Left lobe of liver (tissue), 2 donors: Measurements from ENCODE around the gene ARHGEF3. TPM values are rescaled to one million over a fixed set of nuclear protein-coding genes. Genes with fewer than 3 reads are reported as not detected.
"Not testable (repeated sequence)": the region's sequence is repeated elsewhere in the genome, so short reads cannot be mapped to it uniquely, and the experiment has no call there.

ENCODE experiments used
- ATAC-seq: fragments of 200-7000 bp; cut with Tn5 transposase; one replicate; pipeline ENCODE4 v1.9.1; 2020; ENCODE audit warnings: mild to moderate bottlenecking, moderate library complexity
- DNase-seq: peaks from one replicate; pipeline ENCODE4 v3.0.0-alpha.2; 2020; ENCODE audit warnings: low spot score
- total RNA-seq: library from RNA; stranded (reverse); gene quantifications from one replicate; pipeline ENCODE4 v1.2.1, GENCODE V29; 2021
- donor health status: DM: no; HTN: no; CAD: no; lungs with moderate emphysema.
- donor health status: DM: no; HTN: yes; CAD: no.

ARHGEF3 gene
- total RNA-seq, 1 donor from 2014 or later: 1.5 TPM

- ATAC-seq (no peak), DNase-seq (no peak)
These were observed 53.0 kb downstream of the ARHGEF3 start for GRCh38 chr3:56748663-56749231.

GRCh38 chr3:56747150-56747549 lies 54.6 kb downstream of the ARHGEF3 start:
- DNase-seq (no peak), ATAC-seq (no peak)

- DNase-seq (no peak), ATAC-seq (no peak)
These were observed 57.7 kb downstream of the ARHGEF3 start for GRCh38 chr3:56744016-56744415.

- ATAC-seq (no peak), DNase-seq (no peak)
These were observed 58.9 kb downstream of the ARHGEF3 start for GRCh38 chr3:56742887-56743286.

- ATAC-seq (no peak), DNase-seq (no peak)
These were observed 62.7 kb downstream of the ARHGEF3 start for GRCh38 chr3:56739036-56739435.

- ATAC-seq (no peak), DNase-seq (no peak)
These were observed 64.7 kb downstream of the ARHGEF3 start for GRCh38 chr3:56737006-56737405.

- ATAC-seq: no peak
- DNase-seq: no peak
These were observed 69.6 kb downstream of the ARHGEF3 start for GRCh38 chr3:56732109-56732508.

- DNase-seq (no peak), ATAC-seq (no peak)
These were observed 76.6 kb downstream of the ARHGEF3 start for GRCh38 chr3:56725175-56725574.

DNA sequence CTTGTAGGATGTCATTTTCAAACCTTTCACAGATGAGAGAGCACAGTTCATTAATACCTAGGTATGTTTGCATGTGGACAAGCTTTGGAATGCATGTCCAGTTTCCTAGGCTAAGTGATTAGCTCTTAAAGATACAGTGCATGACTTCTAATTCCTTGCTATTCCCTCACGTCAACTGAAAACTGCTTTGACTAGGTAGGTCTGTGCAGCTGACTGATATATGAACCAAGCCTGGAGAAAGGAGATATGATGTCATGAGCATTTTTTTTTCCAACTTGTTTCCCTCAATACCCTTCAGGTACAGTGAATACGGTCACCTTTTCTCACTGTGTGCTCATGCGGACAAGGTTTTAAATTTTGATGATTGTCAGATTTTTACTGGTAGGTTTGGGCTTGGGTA lies 77.1 kb downstream of the ARHGEF3 start:
- DNase-seq (no peak), ATAC-seq (no peak)

GRCh38 chr3:56720849-56721248 lies 80.9 kb downstream of the ARHGEF3 start:
- DNase-seq (no peak), ATAC-seq (no peak)

GRCh38 chr3:56718809-56719208 lies 82.9 kb downstream of the ARHGEF3 start:
- ATAC-seq, DNase-seq: not testable (repeated sequence)

DNA sequence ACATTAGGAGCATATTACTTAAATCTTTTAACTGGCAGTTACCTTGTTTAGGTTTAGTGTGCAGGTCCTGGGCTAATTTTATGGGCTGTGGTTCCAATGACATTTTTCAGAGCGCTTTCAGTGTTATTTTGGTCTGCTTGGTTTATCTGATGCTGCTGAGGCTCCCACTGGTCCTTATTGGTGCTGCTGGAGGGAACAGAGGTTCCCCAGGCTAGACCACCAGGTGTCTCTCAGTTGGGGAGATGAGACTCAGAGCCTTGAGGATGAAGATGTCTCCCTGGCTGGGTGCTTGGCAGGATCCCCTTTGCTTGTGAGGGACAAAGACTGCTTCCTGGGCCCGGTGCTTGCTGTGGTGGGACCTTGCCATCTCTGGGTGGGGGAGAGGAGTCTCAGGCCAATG lies 90.4 kb downstream of the ARHGEF3 start:
- DNase-seq (no peak), ATAC-seq (no peak)

DNA sequence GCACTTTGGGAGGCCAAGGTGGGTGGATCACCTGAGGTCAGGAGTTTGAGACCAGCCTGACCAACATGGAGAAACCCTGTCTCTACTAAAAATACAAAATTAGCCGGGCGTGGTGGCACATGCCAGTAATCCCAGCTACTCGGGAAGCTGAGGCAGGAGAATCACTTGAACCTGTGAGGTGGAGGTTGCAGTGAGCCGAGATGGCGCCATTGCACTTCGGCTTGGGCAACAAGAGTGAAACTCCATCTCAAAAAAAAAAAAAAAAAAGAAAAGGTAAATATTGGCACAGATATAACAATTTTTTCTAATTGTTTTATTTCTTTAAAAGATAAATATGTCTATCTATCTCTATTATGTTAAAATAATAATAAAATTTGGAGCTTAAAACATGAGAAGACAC lies 94.3 kb downstream of the ARHGEF3 start:
- not testable (repeated sequence) for DNase-seq, ATAC-seq

DNA sequence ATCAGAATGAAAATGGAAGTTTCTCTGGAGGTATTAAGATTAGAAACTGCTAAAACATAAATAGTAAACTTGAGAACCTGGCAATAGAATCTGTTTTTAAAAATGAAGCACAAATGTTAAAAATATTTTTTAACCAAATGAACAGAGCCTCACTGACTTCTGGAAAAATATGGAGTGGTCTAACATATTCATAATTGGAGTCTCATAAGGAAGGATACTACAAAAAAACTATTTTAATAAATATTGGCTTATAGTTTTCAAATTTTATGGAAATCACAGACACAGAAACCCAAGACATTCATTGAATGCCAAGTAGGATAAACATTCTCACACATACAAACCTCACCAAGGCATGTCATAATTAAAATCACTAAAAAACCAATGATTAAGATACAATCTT lies 95.1 kb downstream of the ARHGEF3 start:
- no peak for ATAC-seq

DNA sequence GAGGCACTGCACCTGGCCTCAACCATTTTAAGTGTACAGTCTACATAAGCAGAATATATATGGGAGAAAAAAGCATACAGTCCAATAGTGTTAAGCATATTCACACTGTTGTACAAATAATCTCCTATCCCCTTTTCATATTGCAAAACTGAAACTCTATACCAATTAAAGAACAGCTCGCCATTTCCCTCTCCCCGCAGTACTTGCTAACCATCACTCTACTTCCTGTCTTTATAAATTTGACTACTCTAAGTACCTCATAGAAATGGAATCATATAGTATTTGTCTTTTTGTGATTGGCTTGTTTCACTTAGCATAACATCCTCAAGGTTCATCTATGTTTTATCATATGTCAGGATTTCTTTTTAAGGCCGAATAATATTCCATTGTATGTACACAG lies 97.0 kb downstream of the ARHGEF3 start:
- ATAC-seq (no peak), DNase-seq (no peak)

More for the DNA sequence above, 95.1 kb downstream of the ARHGEF3 start:
- no peak for DNase-seq

DNA sequence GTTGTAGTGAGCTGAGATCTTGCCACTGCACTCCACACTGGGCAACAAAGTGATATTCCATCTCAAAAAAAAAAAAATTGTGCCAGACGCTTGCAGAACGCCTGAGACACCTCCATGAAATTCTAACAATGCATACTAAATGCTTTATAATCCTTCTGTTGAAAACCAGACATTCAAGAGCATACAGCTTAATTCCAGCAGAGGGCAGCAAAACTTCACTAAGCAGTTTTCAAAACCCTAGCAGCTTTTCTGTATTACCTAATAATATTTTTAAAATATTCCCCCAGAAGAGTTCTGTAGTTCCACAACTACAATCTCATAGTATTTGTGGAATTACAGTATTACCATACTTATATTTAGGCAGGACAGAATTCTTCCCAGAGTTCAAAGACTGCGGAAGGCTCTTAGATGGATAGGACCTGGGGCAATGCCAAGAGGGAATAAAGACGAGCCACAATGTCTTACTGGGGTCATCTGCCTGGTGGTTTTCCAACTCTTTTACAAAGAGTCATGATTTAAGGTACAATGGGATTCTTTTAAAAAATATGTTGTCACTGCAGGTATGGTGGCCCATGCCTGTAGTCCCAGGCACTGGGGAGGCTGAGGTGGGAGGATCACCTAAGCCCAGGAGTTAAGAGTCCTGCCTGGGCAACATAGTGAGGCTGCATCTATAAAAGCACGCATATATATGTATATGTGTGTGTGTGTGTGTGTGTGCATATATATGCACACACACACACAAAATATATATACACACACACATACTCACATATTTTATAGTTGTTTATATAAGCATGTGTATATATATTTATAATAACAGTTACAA lies 99.0 kb downstream of the ARHGEF3 start:
- peak; percentile 88 for ATAC-seq
- DNase-seq: no peak

GRCh38 chr3:56700151-56700550 lies 101.6 kb downstream of the ARHGEF3 start:
- ATAC-seq (no peak), DNase-seq (no peak)

- ATAC-seq (no peak), DNase-seq (no peak)
These were observed 106.7 kb downstream of the ARHGEF3 start for GRCh38 chr3:56694867-56695683.

GRCh38 chr3:56693750-56694149 lies 108.0 kb downstream of the ARHGEF3 start:
- ATAC-seq (peak; percentile 41), DNase-seq (no peak)

GRCh38 chr3:56692520-56693433 lies 109.0 kb downstream of the ARHGEF3 start:
- ATAC-seq, DNase-seq: not testable (repeated sequence)

GRCh38 chr3:56692001-56692365 lies 109.8 kb downstream of the ARHGEF3 start:
- ATAC-seq, DNase-seq: not testable (repeated sequence)
